Esophagus (tissue), 2 donors: ENCODE measurements around the gene SNAP25. TPM values are rescaled to one million over a fixed set of nuclear protein-coding genes. Genes with fewer than 3 reads are reported as not detected.

Experiments used
- H3K27ac ChIP-seq, 2 donors: one replicate each; pipeline ENCODE4 v1.5.1; 2013; ENCODE audit warnings: low read depth in 2 of 2, mild to moderate bottlenecking in 2 of 2, inconsistent platforms in 1 of 2, low read length in 1 of 2, moderate library complexity in 1 of 2
- H3K27me3 ChIP-seq, 2 donors: one replicate each; pipeline ENCODE4 v1.6.1; 2013; ENCODE audit warnings: low read length in 2 of 2, control low read depth in 1 of 2, mild to moderate bottlenecking in 1 of 2; ENCODE audit not compliant: insufficient read depth in 2 of 2, control insufficient read depth in 1 of 2
- H3K36me3 ChIP-seq, 2 donors: one replicate each; pipeline ENCODE4 v1.6.1; 2013; ENCODE audit warnings: low read length in 1 of 2; ENCODE audit not compliant: control insufficient read depth in 2 of 2, insufficient read depth in 2 of 2
- H3K4me1 ChIP-seq, 2 donors: one replicate each; pipeline ENCODE4 v1.6.1; 2013; ENCODE audit warnings: low read length in 1 of 2; ENCODE audit not compliant: control insufficient read depth in 2 of 2, insufficient read depth in 2 of 2
- H3K4me3 ChIP-seq, 2 donors: one replicate each; pipeline ENCODE4 v1.5.1; 2013; ENCODE audit warnings: low read length in 2 of 2, mild to moderate bottlenecking in 2 of 2, low read depth in 1 of 2, moderate library complexity in 1 of 2
- H3K9me3 ChIP-seq, 2 donors: one replicate each; pipeline ENCODE4 v1.6.1; 2013; ENCODE audit warnings: mild to moderate bottlenecking in 2 of 2, low read depth in 1 of 2, low read length in 1 of 2, moderate library complexity in 1 of 2; ENCODE audit not compliant: control insufficient read depth in 2 of 2, insufficient read depth in 1 of 2
- WGBS, 2 donors: extraction: QIAGEN DNeasy Blood & Tissue Kit; methylation state at CpG; one replicate each; pipeline ENCODE4 v1.1.7; 2013; 5-methylcytosine and 5-hydroxymethylcytosine counted together
- polyA plus RNA-seq, 2 donors: library from polyadenylated mRNA; stranded (reverse); fragments of 200-250 nt; gene quantifications; one replicate each; pipeline ENCODE4 v1.2.3, GENCODE V29; 2013
- donor health status: healthy with polysubstance abuse.
- donor health status: Bipolar disorder and iron deficiency.

SNAP25 gene
- polyA plus RNA-seq, 2 donors, result 0.06 to 0.12 TPM

DNA sequence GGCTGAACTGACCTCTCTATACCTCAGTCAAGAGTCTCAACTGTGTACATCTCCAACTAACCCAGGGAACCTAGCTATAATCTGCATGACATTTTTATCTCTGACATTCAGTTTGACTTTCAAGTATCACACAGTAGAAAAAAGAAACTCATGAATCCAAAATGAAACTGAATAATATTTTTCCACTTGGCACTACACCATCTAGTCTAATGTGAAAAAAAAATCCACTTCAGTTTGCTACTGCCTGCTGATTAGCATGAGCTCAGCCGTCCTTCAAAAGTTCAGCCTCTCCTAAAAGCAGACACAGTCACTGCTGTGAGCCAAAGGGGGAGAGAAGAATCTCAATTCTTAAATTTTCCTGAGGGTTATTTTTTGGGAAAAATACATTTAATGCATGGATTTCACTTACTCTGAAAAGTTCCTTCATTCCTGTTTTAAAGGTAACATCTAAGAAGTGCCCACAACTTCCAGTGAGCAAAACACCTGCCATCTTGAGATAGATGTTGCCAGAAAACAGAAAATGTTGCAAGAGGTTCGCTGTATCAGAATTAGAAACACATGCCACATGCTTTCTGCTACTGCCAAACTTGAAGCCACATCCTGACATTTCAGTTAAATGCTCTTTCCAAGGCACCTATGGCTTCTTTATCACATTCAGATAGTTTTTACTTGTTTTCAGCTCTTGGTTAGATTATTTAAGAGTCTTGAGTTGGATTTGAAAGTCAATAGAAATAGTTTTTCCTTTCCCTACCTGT, 120.0 kb downstream of the SNAP25 start:
- WGBS, 2 donors, result 55 to 64% methylated on average over 2 of the region's 2 CpGs
- Histone ChIP-seq H3K4me1 (peaks cover 3% of the 10 kb centered on the region in 2 donors), H3K4me3 (no peak overlapping the region), H3K36me3 (no peaks in the 10 kb centered on the region), H3K27me3 (no peaks in the 10 kb centered on the region), H3K9me3 (peaks cover 0 to 2% of the 10 kb centered on the region in 2 donors), H3K27ac (no peak overlapping the region)

DNA sequence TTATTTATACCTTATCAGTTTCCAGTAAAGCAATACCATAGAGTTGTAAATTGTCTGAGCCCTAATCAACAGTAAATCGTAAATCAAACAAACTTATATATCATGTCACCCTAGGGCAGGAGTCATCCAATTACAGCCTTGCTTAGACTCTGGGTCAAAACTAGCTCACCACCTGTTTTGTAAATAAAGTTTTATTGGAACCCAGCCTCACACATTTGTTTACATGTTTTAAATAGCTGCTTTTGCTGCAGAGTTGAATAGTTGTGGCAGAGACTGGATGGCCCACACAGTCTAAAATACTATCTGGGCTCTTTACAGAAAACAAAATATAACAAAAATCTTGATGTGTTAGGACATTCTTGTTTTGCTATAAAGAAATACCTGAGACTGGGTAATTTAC, 121.0 kb downstream of the SNAP25 start:
- WGBS, 2 donors, result 84 to 93% methylated on average over 1 of the region's 1 CpG
- Histone ChIP-seq H3K27ac (no peak overlapping the region), H3K4me3 (no peak overlapping the region), H3K9me3 (peaks cover 0 to 2% of the 10 kb centered on the region in 2 donors), H3K4me1 (peaks cover 3% of the 10 kb centered on the region in 2 donors), H3K36me3 (no peaks in the 10 kb centered on the region), H3K27me3 (no peaks in the 10 kb centered on the region)

DNA sequence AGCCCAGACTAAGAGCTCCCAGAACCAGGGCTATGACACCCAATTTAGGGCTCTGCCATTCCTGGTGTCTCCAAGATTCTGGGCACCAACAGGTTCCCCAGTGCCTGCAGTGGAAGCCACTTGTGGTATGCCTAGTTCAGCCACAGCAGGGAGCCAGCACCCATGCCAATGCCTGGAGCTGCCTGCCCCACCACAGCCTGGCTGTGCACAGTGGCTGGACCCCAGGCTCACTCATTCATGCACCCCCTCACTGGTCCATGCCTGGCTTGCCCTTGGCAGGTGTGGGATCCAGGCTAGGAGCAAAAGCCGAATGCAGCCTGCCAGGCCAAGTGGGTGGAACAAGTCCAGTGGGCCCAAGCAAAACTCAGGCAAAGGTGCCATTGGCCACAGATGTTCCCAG, 123.5 kb downstream of the SNAP25 start:
- Histone ChIP-seq H3K9me3 (peaks cover 0 to 2% of the 10 kb centered on the region in 2 donors), H3K27ac (no peak overlapping the region), H3K27me3 (no peaks in the 10 kb centered on the region), H3K4me3 (no peak overlapping the region), H3K4me1 (peaks cover 3% of the 10 kb centered on the region in 2 donors), H3K36me3 (no peaks in the 10 kb centered on the region)
- 60 to 73% methylated on average over 1 of the region's 1 CpG for WGBS, 2 donors

DNA sequence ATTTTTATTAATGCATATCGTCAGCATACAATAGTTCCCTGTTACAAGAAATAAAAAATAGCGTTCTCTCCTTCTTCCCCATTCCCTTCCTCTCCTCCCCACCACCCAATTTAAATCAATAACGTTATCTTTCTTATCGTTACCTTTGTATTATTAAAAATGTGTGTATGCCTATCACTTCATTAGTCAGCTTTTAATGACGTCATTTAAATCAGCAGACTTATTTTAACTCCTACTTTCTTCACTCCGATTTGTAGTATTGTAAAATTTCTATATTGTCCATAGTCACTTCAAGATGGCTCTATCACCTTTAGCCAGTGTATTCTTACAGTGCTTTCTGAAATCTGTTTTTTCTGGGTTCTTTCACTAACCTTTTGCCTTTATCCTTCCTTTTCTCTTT, 126.3 kb downstream of the SNAP25 start:
- Histone ChIP-seq H3K36me3 (no peaks in the 10 kb centered on the region), H3K27me3 (no peaks in the 10 kb centered on the region), H3K27ac (no peak overlapping the region), H3K9me3 (peaks cover 0 to 2% of the 10 kb centered on the region in 2 donors), H3K4me3 (no peak overlapping the region), H3K4me1 (peaks cover 3% of the 10 kb centered on the region in 2 donors)
- WGBS, 2 donors, result 70 to 83% methylated on average over 6 of the region's 6 CpGs

GRCh38 chr20:10347086-10347880, 128.7 kb downstream of the SNAP25 start:
- Histone ChIP-seq H3K4me1 (peaks cover under 1 to 4% of the 10 kb centered on the region in 2 donors), H3K27ac (no peak overlapping the region), H3K4me3 (no peak overlapping the region), H3K36me3 (no peaks in the 10 kb centered on the region), H3K9me3 (no peaks in the 10 kb centered on the region), H3K27me3 (no peaks in the 10 kb centered on the region)
- WGBS, 2 donors, result 52 to 55% methylated on average over 3 of the region's 3 CpGs

- H3K9me3 ChIP-seq, result no peaks in the 10 kb centered on the region
- H3K4me3 ChIP-seq, result no peak overlapping the region
- WGBS, 2 donors, result 72 to 88% methylated on average over 3 of the region's 3 CpGs
- H3K4me1 ChIP-seq, result peaks cover 0 to 4% of the 10 kb centered on the region in 2 donors
- no peaks in the 10 kb centered on the region for H3K27me3 ChIP-seq
- no peaks in the 10 kb centered on the region for H3K36me3 ChIP-seq
- no peak overlapping the region for H3K27ac ChIP-seq
Measured at GRCh38 chr20:10349118-10349517, 130.5 kb downstream of the SNAP25 start.

DNA sequence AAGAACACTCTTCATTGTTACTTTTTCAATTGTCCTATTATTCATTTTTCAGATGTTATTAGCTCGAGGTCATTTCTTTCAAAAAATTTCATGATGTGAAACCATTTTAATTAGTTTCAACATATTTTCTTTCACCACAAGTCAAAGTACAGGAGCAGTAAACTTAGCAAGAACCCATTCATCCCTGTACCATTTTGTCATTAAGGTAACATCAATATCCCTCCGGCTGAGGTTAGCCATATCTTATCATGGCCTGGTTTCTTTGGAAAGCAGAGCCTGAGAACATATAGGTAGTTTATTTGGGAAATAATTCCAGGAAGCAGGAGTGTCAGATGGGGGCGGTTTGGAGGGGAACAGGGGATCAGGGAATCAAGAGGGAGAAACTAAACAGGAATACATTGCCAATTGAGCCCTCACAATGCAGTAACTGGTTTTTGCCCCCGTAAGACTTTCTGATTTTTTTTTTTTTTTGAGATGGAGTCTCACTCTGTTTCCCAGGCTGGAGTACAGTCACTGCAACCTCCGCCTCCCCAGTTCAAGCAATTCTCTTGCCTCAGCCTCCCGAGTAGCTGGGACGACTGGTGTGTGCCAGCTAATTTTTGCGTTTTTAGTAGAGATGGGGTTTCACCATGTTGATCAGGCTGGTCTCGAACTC, 131.7 kb downstream of the SNAP25 start:
- H3K4me3 ChIP-seq, result no peak overlapping the region
- peaks cover 0 to 4% of the 10 kb centered on the region in 2 donors for H3K4me1 ChIP-seq
- H3K27me3 ChIP-seq, result no peaks in the 10 kb centered on the region
- 86 to 87% methylated on average over 9 of the region's 9 CpGs for WGBS, 2 donors
- H3K36me3 ChIP-seq, result no peaks in the 10 kb centered on the region
- no peaks in the 10 kb centered on the region for H3K9me3 ChIP-seq
- H3K27ac ChIP-seq, result no peak overlapping the region

- no peaks in the 10 kb centered on the region for H3K27me3 ChIP-seq
- 41 to 45% methylated on average over 6 of the region's 6 CpGs for WGBS, 2 donors
- no peak overlapping the region for H3K27ac ChIP-seq
Measured at GRCh38 chr20:10352934-10353824, 134.5 kb downstream of the SNAP25 start.

GRCh38 chr20:10356628-10357027, 138.0 kb downstream of the SNAP25 start:
- H3K9me3 ChIP-seq, result peaks cover 0 to 3% of the 10 kb centered on the region in 2 donors
- WGBS, 2 donors, result 90 to 96% methylated on average over 1 of the region's 1 CpG
- no peaks in the 10 kb centered on the region for H3K27me3 ChIP-seq

More at GRCh38 chr20:10352934-10353824, 134.5 kb downstream of the SNAP25 start:
- Histone ChIP-seq H3K36me3 (no peaks in the 10 kb centered on the region), H3K9me3 (no peaks in the 10 kb centered on the region), H3K4me3 (no peak overlapping the region), H3K4me1 (peaks cover 0 to 4% of the 10 kb centered on the region in 2 donors)

More at GRCh38 chr20:10356628-10357027, 138.0 kb downstream of the SNAP25 start:
- Histone ChIP-seq H3K4me1 (no peaks in the 10 kb centered on the region), H3K27ac (no peak overlapping the region), H3K4me3 (no peak overlapping the region), H3K36me3 (no peaks in the 10 kb centered on the region)
